Fibroblast of pulmonary artery (primary cell): ENCODE data around the gene HPS5.

Experiments used
- DNase-seq: peaks from one replicate; pipeline ENCODE4 v3.0.0-alpha.2; 2010; ENCODE audit warnings: low read depth
- H3K4me3 ChIP-seq: replicated peaks from 2 replicates; pipeline ENCODE4 v1.5.1; 2011; ENCODE audit warnings: low read depth, mild to moderate bottlenecking, control low read depth, low read length, moderate library complexity
- TF ChIP-seq, protein P1 (sequence below): IDR thresholded peaks from 2 replicates; pipeline ENCODE4 v1.5.1; 2011; ENCODE audit warnings: mild to moderate bottlenecking, control low read depth, low read length, inconsistent platforms; ENCODE audit errors: missing control alignments

HPS5 gene

DNA sequence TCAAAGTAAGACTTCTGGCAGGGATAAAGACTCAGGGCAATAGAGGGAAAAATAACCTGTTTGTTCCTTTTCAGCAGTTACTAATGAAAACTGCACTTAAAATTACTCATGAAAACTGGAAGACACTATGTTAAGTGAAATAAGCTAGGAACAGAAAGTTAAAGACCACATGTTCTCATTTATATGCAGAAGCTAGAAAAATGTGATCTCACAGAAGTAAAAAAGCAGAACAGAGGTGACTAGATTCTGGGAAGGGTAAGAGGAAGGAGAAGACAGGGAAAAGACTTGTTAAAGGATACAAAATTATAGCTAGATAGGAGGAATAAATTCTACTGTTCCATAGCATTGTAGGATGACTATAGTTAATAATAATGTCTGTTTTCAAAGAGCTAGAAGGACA, 22.2 kb downstream of the HPS5 start:
- no peak for DNase-seq
- TF ChIP-seq, protein P1, sequence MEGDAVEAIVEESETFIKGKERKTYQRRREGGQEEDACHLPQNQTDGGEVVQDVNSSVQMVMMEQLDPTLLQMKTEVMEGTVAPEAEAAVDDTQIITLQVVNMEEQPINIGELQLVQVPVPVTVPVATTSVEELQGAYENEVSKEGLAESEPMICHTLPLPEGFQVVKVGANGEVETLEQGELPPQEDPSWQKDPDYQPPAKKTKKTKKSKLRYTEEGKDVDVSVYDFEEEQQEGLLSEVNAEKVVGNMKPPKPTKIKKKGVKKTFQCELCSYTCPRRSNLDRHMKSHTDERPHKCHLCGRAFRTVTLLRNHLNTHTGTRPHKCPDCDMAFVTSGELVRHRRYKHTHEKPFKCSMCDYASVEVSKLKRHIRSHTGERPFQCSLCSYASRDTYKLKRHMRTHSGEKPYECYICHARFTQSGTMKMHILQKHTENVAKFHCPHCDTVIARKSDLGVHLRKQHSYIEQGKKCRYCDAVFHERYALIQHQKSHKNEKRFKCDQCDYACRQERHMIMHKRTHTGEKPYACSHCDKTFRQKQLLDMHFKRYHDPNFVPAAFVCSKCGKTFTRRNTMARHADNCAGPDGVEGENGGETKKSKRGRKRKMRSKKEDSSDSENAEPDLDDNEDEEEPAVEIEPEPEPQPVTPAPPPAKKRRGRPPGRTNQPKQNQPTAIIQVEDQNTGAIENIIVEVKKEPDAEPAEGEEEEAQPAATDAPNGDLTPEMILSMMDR: no peak
- no peak overlapping the region for H3K4me3 ChIP-seq

DNA sequence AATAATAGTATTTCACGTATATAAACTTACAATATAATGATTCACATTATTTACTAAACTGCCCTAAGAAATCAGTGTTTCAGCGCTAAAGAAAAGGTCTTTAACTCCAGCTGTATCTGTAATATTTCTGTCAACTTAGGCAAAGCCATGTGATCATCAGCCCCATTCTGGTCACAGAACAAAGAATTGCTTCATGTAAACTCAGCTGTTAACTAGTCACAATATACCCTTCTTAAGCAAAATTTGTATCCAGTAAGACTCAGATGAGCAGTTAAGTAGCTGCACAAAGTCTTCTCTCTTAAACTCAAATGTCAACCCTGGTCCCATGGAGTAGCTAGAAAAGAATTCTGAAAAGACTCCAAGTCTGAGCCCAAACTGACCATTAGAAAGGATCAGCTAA, 26.6 kb downstream of the HPS5 start:
- DNase-seq: no peak
- H3K4me3 ChIP-seq: no peak overlapping the region
- TF ChIP-seq, protein P1: no peak

DNA sequence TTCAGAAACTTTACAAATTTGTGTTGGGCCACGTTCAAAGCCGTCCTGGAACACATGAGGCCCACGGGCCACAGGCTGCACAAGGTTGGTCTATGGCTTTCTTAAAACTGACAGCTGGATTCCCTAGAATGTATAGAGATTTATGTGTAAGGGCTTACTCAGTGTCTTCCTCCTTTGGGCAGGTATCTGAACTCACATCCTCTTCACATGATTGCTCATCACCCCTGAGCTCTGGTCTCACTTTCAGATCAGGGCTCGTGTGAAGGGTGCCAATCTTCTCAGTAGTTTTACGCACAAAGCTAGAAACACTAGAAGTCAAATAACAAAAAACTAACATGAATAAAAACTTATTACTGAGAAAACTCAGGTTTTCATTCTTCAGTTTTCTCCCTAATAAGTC, 27.1 kb downstream of the HPS5 start:
- TF ChIP-seq, protein P1: no peak
- no peak for DNase-seq
- no peak overlapping the region for H3K4me3 ChIP-seq

DNA sequence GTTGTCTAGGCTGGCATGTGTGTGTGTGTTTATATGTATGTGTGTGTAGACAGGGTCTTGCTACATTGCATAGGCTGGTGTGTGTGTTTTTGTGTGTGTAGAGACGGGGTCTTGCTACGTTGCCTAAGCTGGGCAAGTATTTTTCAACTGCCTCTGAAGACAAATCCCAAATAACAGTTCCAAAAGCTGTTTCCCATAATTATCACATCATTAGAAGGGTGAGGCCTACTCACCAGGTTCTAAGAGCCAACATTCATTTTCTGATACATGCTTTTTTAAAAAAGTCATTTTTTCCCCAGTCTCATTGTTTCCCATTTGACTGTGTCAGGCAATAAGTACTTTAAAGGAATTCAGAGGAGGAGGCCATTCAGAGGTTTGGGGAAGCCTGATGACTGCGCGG, 33.0 kb downstream of the HPS5 start:
- TF ChIP-seq, protein P1: no peak
- no peak overlapping the region for H3K4me3 ChIP-seq
- no peak for DNase-seq

DNA sequence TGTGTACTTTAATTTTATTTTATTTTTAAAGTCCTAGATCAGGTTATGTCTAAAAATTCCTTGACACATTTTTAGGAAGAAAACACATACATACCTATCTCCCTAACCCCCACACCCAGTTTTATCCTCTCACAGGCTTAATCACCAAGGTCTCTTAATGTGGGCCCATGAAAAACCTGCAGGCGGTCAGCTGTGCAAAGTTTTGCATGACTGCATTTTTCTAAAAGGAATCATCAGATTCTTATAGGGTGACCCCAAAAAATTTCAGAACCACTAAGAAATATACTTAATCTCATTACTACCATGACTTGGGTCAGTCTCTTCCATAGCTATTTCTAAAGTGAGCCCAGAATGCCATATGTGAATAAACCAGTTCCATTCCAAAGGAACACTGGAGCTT, 36.1 kb downstream of the HPS5 start:
- TF ChIP-seq, protein P1: no peak
- H3K4me3 ChIP-seq: no peak overlapping the region
- no peak for DNase-seq

DNA sequence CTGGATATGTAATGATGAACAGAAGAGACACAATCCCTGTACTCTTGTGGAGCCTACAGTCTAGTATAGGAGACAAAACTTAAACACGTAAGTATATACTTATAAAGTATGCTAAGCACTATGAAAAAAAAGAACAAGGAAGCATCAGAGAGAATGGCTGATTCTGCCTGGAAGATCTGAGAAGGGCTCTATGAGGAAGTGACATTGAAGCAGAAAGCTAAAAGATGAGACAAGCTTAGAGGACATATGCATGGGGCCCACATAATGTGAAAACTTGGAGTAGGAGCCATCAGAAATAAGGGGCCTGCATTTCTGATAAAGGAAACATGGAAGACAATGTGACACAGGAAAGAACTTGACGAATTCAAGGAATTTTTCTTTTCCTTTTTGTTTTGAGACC, 39.3 kb downstream of the HPS5 start:
- DNase-seq: no peak
- TF ChIP-seq, protein P1: no peak

DNA sequence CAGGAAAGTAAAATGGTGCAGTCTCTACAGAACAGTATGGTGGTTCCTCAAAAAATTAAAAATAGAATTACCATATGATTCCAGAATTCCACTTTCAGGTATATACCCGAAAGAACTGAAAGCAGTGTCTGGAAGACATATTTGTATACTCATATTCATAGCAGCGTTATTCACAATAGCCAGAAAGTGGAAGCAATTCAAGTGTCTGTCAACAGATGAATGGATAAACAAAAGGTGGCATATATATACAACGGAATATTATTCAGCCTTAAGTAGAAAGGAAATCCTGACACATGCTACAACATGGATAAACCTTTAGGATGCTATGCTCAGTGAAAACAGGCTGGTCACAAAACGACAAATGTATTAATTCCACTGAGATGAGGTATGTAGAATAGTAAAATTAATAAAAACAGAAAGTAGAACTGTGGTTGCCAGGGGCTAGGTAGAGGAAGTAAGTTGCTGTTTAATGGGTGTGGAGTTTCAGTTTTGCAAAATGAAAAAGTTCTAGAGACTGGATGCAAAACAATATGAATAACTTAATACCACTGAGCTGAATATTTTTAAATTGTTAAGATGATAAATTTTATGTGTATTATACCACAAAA, 41.4 kb downstream of the HPS5 start:
- no peak overlapping the region for H3K4me3 ChIP-seq
- TF ChIP-seq, protein P1: no peak
- DNase-seq: no peak

More for the DNA sequence above, 39.3 kb downstream of the HPS5 start:
- H3K4me3 ChIP-seq: no peak overlapping the region
